Left ventricle myocardium inferior (tissue), 1 donor: ENCODE data around the gene PRC1. TPM values are rescaled to one million over a fixed set of nuclear protein-coding genes. Genes with fewer than 3 reads are reported as not detected.
A peak's percentile ranks its signal among the peaks of the same experiment; 100 is the strongest.

Source experiments
- DNase-seq: peaks from one replicate; pipeline ENCODE4 v3.0.0-alpha.2; 2020
- H3K27ac ChIP-seq: fragments of 200-600 bp; replicated peaks from 2 replicates; pipeline ENCODE4 v1.8.0; 2021
- H3K27me3 ChIP-seq: fragments of 200-600 bp; 2 replicates; pipeline ENCODE4 v1.8.0; 2021; ENCODE audit warnings: low read depth
- H3K36me3 ChIP-seq: fragments of 200-600 bp; 2 replicates; pipeline ENCODE4 v1.8.0; 2021
- H3K4me1 ChIP-seq: fragments of 200-600 bp; 2 replicates; pipeline ENCODE4 v1.8.0; 2021
- H3K4me3 ChIP-seq: fragments of 200-600 bp; 2 replicates; pipeline ENCODE4 v1.8.0; 2021; ENCODE audit warnings: mild to moderate bottlenecking, moderate library complexity
- H3K9me3 ChIP-seq: fragments of 200-600 bp; replicated peaks from 2 replicates; pipeline ENCODE4 v1.8.0; 2021
- intact Hi-C: fragments of 100-400 bp; cut with micrococcal nuclease; formaldehyde crosslinking; loops from one replicate; pipeline ENCODE4 v1.11.0; 2022
- total RNA-seq: library from RNA; stranded (reverse); fragmentation: NEBNext Ultra II Directional; extraction: Animal tissue kit (Norgen Biotek cat#: 25700); gene quantifications from one replicate; pipeline ENCODE4 v1.2.1, GENCODE V29; 2021
- TF ChIP-seq, protein P1 (sequence below): fragments of 200-600 bp; IDR thresholded peaks from 2 replicates; pipeline ENCODE4 v1.8.0; 2021; ENCODE audit warnings: antibody characterized with exemption, mild to moderate bottlenecking, borderline replicate concordance
- donor health status: DM: no; HTN: yes; CAD: no; lungs with severe emphysema.

The PRC1 gene
- total RNA-seq, 1 donor from 2014 or later, result 3.4 TPM

DNA sequence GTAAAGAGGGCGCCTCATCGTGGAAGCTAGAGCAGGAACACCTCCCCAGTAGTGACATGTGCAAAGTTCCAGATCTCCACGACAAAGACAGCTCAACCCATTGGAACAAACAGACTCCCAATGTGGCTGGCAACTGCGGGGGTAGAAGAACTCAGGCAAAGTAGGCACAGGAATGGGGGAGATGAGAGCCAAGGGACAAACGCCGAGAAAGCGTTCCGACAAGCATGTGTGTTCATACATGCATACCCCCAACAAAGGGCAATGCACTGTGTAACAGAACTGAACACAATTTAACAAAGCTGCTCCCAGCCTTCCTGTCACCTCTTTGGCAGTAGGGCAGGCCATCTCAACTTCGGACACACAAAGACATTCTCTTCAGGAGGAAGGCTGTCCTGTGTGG lies 28.1 kb downstream of the PRC1 start:
- Histone ChIP-seq H3K9me3 (no peaks in the 10 kb centered on the region), H3K27ac (no peak overlapping the region), H3K4me3 (no peak overlapping the region), H3K4me1 (peaks cover 3% of the 10 kb centered on the region), H3K36me3 (peaks cover 46% of the 10 kb centered on the region), H3K27me3 (no peaks in the 10 kb centered on the region)
- intact Hi-C loops, result no loop called here
- TF ChIP-seq, protein P1, sequence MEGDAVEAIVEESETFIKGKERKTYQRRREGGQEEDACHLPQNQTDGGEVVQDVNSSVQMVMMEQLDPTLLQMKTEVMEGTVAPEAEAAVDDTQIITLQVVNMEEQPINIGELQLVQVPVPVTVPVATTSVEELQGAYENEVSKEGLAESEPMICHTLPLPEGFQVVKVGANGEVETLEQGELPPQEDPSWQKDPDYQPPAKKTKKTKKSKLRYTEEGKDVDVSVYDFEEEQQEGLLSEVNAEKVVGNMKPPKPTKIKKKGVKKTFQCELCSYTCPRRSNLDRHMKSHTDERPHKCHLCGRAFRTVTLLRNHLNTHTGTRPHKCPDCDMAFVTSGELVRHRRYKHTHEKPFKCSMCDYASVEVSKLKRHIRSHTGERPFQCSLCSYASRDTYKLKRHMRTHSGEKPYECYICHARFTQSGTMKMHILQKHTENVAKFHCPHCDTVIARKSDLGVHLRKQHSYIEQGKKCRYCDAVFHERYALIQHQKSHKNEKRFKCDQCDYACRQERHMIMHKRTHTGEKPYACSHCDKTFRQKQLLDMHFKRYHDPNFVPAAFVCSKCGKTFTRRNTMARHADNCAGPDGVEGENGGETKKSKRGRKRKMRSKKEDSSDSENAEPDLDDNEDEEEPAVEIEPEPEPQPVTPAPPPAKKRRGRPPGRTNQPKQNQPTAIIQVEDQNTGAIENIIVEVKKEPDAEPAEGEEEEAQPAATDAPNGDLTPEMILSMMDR, result no peak
- DNase-seq, result no peak

DNA sequence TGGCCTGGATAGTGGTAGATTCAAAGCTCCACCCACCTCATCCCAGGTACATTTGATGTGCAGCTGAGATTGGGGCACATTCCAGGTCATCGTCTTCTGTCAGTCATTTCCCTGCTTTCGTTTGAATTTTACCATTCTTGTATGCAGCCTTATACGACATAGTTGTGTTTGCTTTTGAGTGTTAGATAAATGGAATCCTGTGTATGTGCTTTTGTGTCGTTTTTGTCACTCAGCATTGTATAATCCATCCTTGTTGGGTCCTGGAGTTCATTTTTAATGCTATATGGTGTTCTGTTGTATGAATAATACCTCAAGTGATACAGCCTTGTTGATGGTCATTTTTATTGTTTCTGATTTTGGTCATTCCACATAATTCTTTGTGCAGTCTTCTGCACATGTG lies 32.3 kb downstream of the PRC1 start:
- TF ChIP-seq, protein P1, result no peak
- H3K36me3 ChIP-seq, result peaks cover 60% of the 10 kb centered on the region

DNA sequence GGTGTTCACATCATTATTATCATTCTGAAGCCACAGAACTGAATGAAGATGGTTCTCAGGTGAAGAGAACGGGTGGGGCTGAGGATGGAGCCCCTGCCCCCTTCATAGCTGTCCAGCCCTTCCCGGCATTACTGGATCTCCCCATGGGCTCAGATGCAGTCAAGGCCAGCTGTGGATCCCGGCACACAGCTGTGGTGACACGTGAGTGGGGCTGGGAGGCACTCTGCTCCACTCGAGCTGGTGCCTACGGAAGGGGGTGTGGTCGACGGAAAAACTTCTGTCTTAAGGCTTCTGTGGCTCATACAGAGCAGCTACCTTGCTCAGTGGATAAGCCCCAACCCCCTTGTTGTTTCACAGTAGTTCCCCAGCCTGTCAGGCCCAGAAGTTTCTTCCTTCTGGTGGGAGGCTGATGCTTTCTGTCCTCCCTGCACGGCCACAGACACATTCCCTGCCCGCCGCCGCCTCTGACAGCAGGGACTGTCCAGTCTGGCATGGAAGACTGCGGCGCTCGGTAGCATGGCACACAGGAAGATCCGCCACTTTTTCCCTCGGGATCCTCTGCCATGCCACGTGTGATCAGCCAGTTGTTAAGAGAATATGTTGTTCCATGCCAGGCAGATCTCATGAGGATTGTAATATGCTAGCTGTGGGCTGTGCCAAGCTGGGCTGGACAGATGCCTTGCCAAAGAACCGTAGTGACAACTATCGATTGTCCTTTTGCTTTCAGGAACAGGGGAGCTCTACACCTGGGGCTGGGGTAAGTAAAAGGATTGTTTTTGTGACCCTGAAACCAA lies 33.8 kb downstream of the PRC1 start:
- Histone ChIP-seq H3K9me3 (no peaks in the 10 kb centered on the region), H3K36me3 (peaks cover 48% of the 10 kb centered on the region), H3K27ac (peak overlapping the region; percentile 71), H3K4me3 (no peak overlapping the region), H3K4me1 (peaks cover 58% of the 10 kb centered on the region), H3K27me3 (no peaks in the 10 kb centered on the region)
- TF ChIP-seq, protein P1, result no peak
- intact Hi-C loops, result no loop called here
- no peak for DNase-seq

More for the DNA sequence above, 32.3 kb downstream of the PRC1 start:
- Histone ChIP-seq H3K4me3 (no peak overlapping the region), H3K9me3 (no peaks in the 10 kb centered on the region), H3K4me1 (peaks cover 43% of the 10 kb centered on the region), H3K27me3 (no peaks in the 10 kb centered on the region), H3K27ac (no peak overlapping the region)
- intact Hi-C loops, result no loop called here
- no peak for DNase-seq

DNA sequence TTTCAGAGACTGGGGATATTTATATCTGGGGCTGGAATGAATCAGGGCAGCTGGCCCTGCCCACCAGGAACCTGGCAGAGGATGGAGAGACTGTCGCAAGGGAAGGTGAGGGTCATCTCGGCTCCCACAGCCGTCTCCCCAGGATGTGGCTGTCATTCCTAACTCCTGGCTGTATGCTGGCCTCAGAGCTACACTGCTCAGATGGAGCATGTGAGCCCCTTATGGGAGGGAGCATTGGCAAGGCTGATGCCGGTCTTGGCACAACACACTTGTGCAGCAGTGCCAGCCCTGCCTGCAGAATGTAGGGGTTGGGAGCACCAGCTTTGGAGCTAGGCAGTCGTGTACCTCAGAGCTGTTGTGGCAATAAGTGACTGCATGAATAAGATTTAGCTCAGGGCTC lies 34.4 kb downstream of the PRC1 start:
- H3K9me3 ChIP-seq, result no peaks in the 10 kb centered on the region
- TF ChIP-seq, protein P1, result no peak
- H3K27ac ChIP-seq, result peak overlapping the region; percentile 71
- H3K36me3 ChIP-seq, result peaks cover 46% of the 10 kb centered on the region
- H3K27me3 ChIP-seq, result no peaks in the 10 kb centered on the region
- no peak overlapping the region for H3K4me3 ChIP-seq
- peak; percentile 69 for DNase-seq
- H3K4me1 ChIP-seq, result peaks cover 64% of the 10 kb centered on the region
- intact Hi-C loops, result no loop called here

DNA sequence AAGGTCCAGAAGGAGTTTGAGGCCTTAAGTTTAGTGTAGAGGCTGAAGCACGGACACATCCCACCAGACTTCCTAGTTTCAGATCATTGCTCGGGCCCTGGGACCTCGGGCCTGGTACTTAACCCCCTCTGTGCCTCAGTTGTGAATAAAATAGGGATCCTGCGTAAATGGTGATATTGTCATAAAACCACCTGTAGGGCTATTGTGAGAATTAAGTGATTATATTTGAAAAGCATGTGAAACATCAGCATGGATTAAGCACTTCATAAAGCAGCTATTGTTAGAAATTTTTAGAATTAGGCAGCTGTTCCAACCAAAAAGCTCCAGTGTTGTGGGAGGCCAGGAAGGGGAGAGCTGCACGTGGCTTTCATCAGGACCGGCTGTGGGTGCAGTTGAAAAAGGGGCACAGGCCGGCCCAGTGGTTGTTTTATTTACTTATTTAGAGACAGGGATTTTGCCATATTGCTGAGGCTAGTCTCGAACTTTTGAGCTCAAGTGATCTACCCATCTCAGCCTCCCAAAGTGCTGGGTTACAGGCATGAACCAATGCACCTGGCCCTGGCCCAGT lies 35.2 kb downstream of the PRC1 start:
- TF ChIP-seq, protein P1, result no peak
- intact Hi-C loops, result no loop called here
- peak overlapping the region; percentile 71 for H3K27ac ChIP-seq

More for the DNA sequence above, 35.2 kb downstream of the PRC1 start:
- no peaks in the 10 kb centered on the region for H3K9me3 ChIP-seq
- DNase-seq, result no peak
- H3K36me3 ChIP-seq, result peaks cover 42% of the 10 kb centered on the region
- H3K4me1 ChIP-seq, result peaks cover 71% of the 10 kb centered on the region
- no peaks in the 10 kb centered on the region for H3K27me3 ChIP-seq
- H3K4me3 ChIP-seq, result no peak overlapping the region
